K562 (cell line): ENCODE data around the gene C11orf58. TPM values are rescaled to one million over a fixed set of nuclear protein-coding genes. Genes with fewer than 3 reads are reported as not detected.

Source experiments
- ATAC-seq: fragments of 200-7000 bp; cut with Tn5 transposase; 3 replicates; pipeline ENCODE4 v1.9.1; 2020; ENCODE audit warnings: moderate library complexity
- BruUV-seq: library from RNA; stranded (reverse); fragments of 400-500 nt; replicated peaks from 2 replicates; lab custom pipeline; 2021; lab: Mats Ljungman, UMichigan
- CTCF ChIA-PET: fragments of 300-600 bp; formaldehyde crosslinking; extraction: SDS; loops from one replicate; lab custom pipeline; 2021; ENCODE audit warnings: low intra/inter-chr PET ratio; lab: Yijun Ruan, JAX
- POLR2A ChIA-PET: fragments of 300-600, 350-650 bp; sonication (Branson Sonifier 250); formaldehyde crosslinking; extraction: SDS; loops from one replicate; lab custom pipeline; 2021; ENCODE audit warnings: antibody characterized with exemption, inconsistent platforms; lab: Yijun Ruan, JAX
- DNase-seq, 4 experiments: peaks; one replicate each; pipeline versions ENCODE4 v3.0.0 to v3.0.0-alpha.2; 2011 to 2018; ENCODE audit warnings: low spot score in 3 of 4, mixed read lengths in 3 of 4; ENCODE audit errors: extremely low read depth in 1 of 4
- FAIRE-seq: peaks from 2 replicates; lab custom pipeline; 2011; peaks lifted over from hg19 to GRCh38; lab: Jason Lieb, UNC
- H2AFZ ChIP-seq: 2 replicates; pipeline ENCODE4 v1.6.0; 2011; ENCODE audit warnings: low read depth, low read length, control low read depth, inconsistent platforms
- H3K27ac ChIP-seq: fragments of 200-600 bp; 3 replicates; pipeline ENCODE4 v1.8.0; 2011; ENCODE audit warnings: low read depth, mild to moderate bottlenecking, control low read depth, inconsistent platforms, low read length, moderate library complexity, mixed read lengths; ENCODE audit errors: extremely low read depth
- H3K27me3 ChIP-seq, 2 experiments: fragments of 300-600 bp in 1 of 2; 2 replicates in 1 of 2; 3 replicates in 1 of 2; pipeline versions ENCODE4 v1.6.0 to v1.8.0; 2011; ENCODE audit warnings: inconsistent platforms in 2 of 2, low read length in 2 of 2, mild to moderate bottlenecking in 1 of 2, mixed read lengths in 1 of 2, moderate library complexity in 1 of 2; ENCODE audit not compliant: control insufficient read depth in 2 of 2, insufficient read depth in 2 of 2
- H3K36me3 ChIP-seq: fragments of 300-600 bp; 3 replicates; pipeline ENCODE4 v1.8.0; 2011; ENCODE audit warnings: mild to moderate bottlenecking, low read length, inconsistent platforms; ENCODE audit not compliant: control insufficient read depth, insufficient read depth
- H3K4me1 ChIP-seq, 2 experiments: fragments of 200-600 bp in 1 of 2; replicated peaks in 1 of 2; 2 replicates in 1 of 2; 3 replicates in 1 of 2; pipeline versions ENCODE4 v1.5.1 to v1.8.0; 2011; ENCODE audit warnings: inconsistent platforms in 2 of 2, low read length in 2 of 2, mild to moderate bottlenecking in 1 of 2, mixed read lengths in 1 of 2, moderate library complexity in 1 of 2; ENCODE audit not compliant: control insufficient read depth in 2 of 2, insufficient read depth in 2 of 2
- H3K4me2 ChIP-seq: 2 replicates; pipeline ENCODE4 v1.6.1; 2011; ENCODE audit warnings: low read length, control low read depth, inconsistent platforms, mixed read lengths; ENCODE audit not compliant: insufficient read depth
- H3K4me3 ChIP-seq: fragments of 200-600 bp; sonication (generic), shearing (Covaris generic); 2 replicates; pipeline ENCODE4 v1.5.1; 2016; ENCODE audit warnings: control low read depth, inconsistent platforms
- H3K79me2 ChIP-seq: fragments of 200-600 bp; 3 replicates; pipeline ENCODE4 v1.8.0; 2011; ENCODE audit warnings: low read length, inconsistent platforms; ENCODE audit not compliant: control insufficient read depth, insufficient read depth
- H3K9ac ChIP-seq, 2 experiments: 2 replicates each; pipeline versions ENCODE4 v1.6.0 to v1.6.1; 2011; ENCODE audit warnings: low read depth in 2 of 2, low read length in 2 of 2, control low read depth in 1 of 2, inconsistent platforms in 1 of 2, mild to moderate bottlenecking in 1 of 2, mixed read lengths in 1 of 2; ENCODE audit not compliant: insufficient read depth in 1 of 2
- H3K9me1 ChIP-seq: one replicate; pipeline ENCODE4 v1.6.0; 2011; ENCODE audit warnings: inconsistent platforms, mild to moderate bottlenecking, low read length, moderate library complexity; ENCODE audit not compliant: control insufficient read depth, insufficient read depth
- H3K9me3 ChIP-seq: replicated peaks from 2 replicates; pipeline ENCODE4 v1.5.1; 2011; ENCODE audit warnings: low read depth, low read length, inconsistent platforms; ENCODE audit not compliant: control insufficient read depth, insufficient read depth
- H4K20me1 ChIP-seq: replicated peaks from 2 replicates; pipeline ENCODE4 v1.6.1; 2011; ENCODE audit warnings: low read length, inconsistent platforms, mixed read lengths; ENCODE audit not compliant: control insufficient read depth, insufficient read depth
- ATF2 ChIP-seq: sonication (generic); formaldehyde crosslinking; IDR thresholded peaks from 2 replicates; pipeline ENCODE4 v1.8.1; 2022; ENCODE audit warnings: missing genetic modification reagents
- ATF4 ChIP-seq: fragments of 450-650 bp; formaldehyde crosslinking; IDR thresholded peaks from 2 replicates; pipeline ENCODE4 v1.4.0; 2022; ENCODE audit warnings: mild to moderate bottlenecking, moderate library complexity
- BMI1 ChIP-seq: fragments of 150-350 bp; IDR thresholded peaks from 2 replicates; pipeline ENCODE4 v1.6.1; 2014; ENCODE audit warnings: low read length
- ID3 ChIP-seq, 2 experiments: fragments of 250-450 bp in 1 of 2; fragments of 450-650 bp in 1 of 2; sonication (Bioruptor Pico) in 1 of 2; IDR thresholded peaks; 2 replicates each; pipeline versions ENCODE4 v1.6.1 to v1.8.0; 2016 to 2021; ENCODE audit warnings: mild to moderate bottlenecking in 2 of 2, moderate library complexity in 2 of 2, missing compliant biosample characterization in 1 of 2, missing genetic modification characterization in 1 of 2
- POLR2AphosphoS5 ChIP-seq: IDR thresholded peaks from 2 replicates; pipeline ENCODE4 v1.6.1; 2011; ENCODE audit warnings: mild to moderate bottlenecking, low read depth, low read length, moderate library complexity; ENCODE audit not compliant: control insufficient read depth, insufficient read depth
- RBM14 ChIP-seq: fragments of 200-400 bp; formaldehyde crosslinking; IDR thresholded peaks from 2 replicates; pipeline ENCODE4 v1.6.1; 2018; ENCODE audit warnings: low read depth, mild to moderate bottlenecking, low read length, moderate library complexity, borderline replicate concordance; ENCODE audit not compliant: insufficient read depth
- SMC3 ChIP-seq: conservative IDR thresholded peaks from 2 replicates; pipeline ENCODE4 v1.6.1; 2011; ENCODE audit warnings: low read depth, low read length, improper control_type of control experiment; ENCODE audit not compliant: insufficient read depth
- TAL1 ChIP-seq: fragments of 450-650 bp; IDR thresholded peaks from 2 replicates; pipeline ENCODE4 v1.6.1; 2016; ENCODE audit warnings: mild to moderate bottlenecking
- ZC3H8 ChIP-seq: fragments of 450-650 bp; IDR thresholded peaks from 2 replicates; pipeline ENCODE4 v1.6.1; 2017
- ZNF146 ChIP-seq: IDR thresholded peaks from one replicate; pipeline ENCODE4 v1.6.1; 2018; ENCODE audit warnings: missing compliant biosample characterization; ENCODE audit not compliant: unreplicated experiment
- ZNF23 ChIP-seq: fragments of 250-450 bp; sonication (Bioruptor Pico); IDR thresholded peaks from 2 replicates; pipeline ENCODE4 v1.4.0; 2020; ENCODE audit warnings: mild to moderate bottlenecking
- WGBS: fragments of 100-300 bp; shearing (Covaris generic); methylation state at CpG from one replicate; pipeline ENCODE4 v1.1.6; 2016; ENCODE audit warnings: low coverage, mixed read lengths; ENCODE audit not compliant: insufficient coverage; ENCODE audit errors: missing lambda C conversion rate; 5-methylcytosine and 5-hydroxymethylcytosine counted together
- in situ Hi-C: fragments of 300-500 bp; cut with MboI; formaldehyde crosslinking; loops from 4 replicates; pipeline ENCODE4 v1.15.0; 2018; ENCODE audit warnings: inconsistent platforms, mixed read lengths
- intact Hi-C: fragments of 100-400 bp; cut with micrococcal nuclease; formaldehyde crosslinking; loops from 2 replicates; pipeline ENCODE4 v1.14.2; 2022
- polyA plus RNA-seq, 8 experiments: library from polyadenylated mRNA; depleted of rRNA in 4 of 8; stranded (reverse) in 5 of 8; unstranded in 3 of 8; fragments of >200 nt; fragmentation: Nextera tagmentation in 2 of 8; fragmentation: Illumina TruSeq in 1 of 8; extraction: Ambion mirVana in 2 of 8; extraction: Trizol in 1 of 8; gene quantifications; 2 replicates each; pipeline versions ENCODE4 v1.2.1 to v1.2.3, GENCODE V29; 2011 to 2014; ENCODE audit warnings: inconsistent platforms in 1 of 8, missing spikeins in 1 of 8
- total RNA-seq, 7 experiments: library from RNA; depleted of rRNA in 6 of 7; stranded (reverse); fragments of >200 nt in 6 of 7; fragmentation: Illumina TruSeq in 2 of 7; extraction: Trizol in 2 of 7; gene quantifications; 2 replicates each; pipeline versions ENCODE4 v1.2.1 to v1.2.3, GENCODE V29; 2011 to 2021; ENCODE audit warnings: low replicate concordance in 1 of 7

C11orf58 gene
- total and polyA plus RNA-seq, 9 of the 15 experiments (the other 6 are each of a cell fraction or from before 2014, with no cell fraction given): 104 to 421 (median 247) TPM

GRCh38 chr11:16764888-16765287 lies 26.4 kb downstream of the C11orf58 start (continued):
- TF ChIP-seq ATF2 (no peak), POLR2AphosphoS5 (no peak), SMC3 (no peak), TAL1 (no peak), ZC3H8 (no peak), BMI1 (no peak)

- Histone ChIP-seq H3K4me3 (no peak overlapping the region), H3K9me1 (no peaks in the 10 kb centered on the region), H3K27ac (no peak overlapping the region), H3K4me2 (no peak overlapping the region), H3K4me1 (no peaks in the 10 kb centered on the region), H2AFZ (no peak overlapping the region), H3K79me2 (no peaks in the 10 kb centered on the region), H3K9me3 (no peaks in the 10 kb centered on the region), H4K20me1 (no peaks in the 10 kb centered on the region), H3K27me3 (peaks cover 30 to 50% of the 10 kb centered on the region in 2 experiments), H3K9ac (no peak overlapping the region), H3K36me3 (no peaks in the 10 kb centered on the region)
- intact Hi-C loops: no loop called here
- no TSS peak for BruUV-seq
- ATAC-seq: no peak
- in situ Hi-C loops: no loop called here
- CTCF ChIA-PET: no interaction called here
- DNase-seq: no peak
- no peak for FAIRE-seq
- POLR2A ChIA-PET: no interaction called here
- TF ChIP-seq ID3 (CRISPR knock-in tag; IDR thresholded peaks at IDR 0.05) (no peak), ID3 (tag; IDR thresholded peaks at IDR 0.05) (no peak), RBM14 (no peak), ZNF23 (no peak), ZNF146 (CRISPR knock-in tag) (no peak), ATF4 (no peak)
- TF ChIP-seq, all 486 proteins: peak for 0
- WGBS: 0% methylated on average over 4 of the region's 4 CpGs
Observed at GRCh38 chr11:16767137-16767536, 28.7 kb downstream of the C11orf58 start.
